Activated naive CD8-positive, alpha-beta T cell treated with anti-CD3 and anti-CD28 coated beads for 36 hours (primary cell): Measurements from ENCODE around the gene ABCC4. TPM values are rescaled to one million over a fixed set of nuclear protein-coding genes. Genes with fewer than 3 reads are reported as not detected.

Experiments
- DNase-seq: peaks from one replicate; pipeline ENCODE4 v3.0.0; 2021
- H3K27ac Mint-ChIP-seq: one replicate; pipeline ENCODE4 v1.8.0; 2022; ENCODE audit warnings: mild to moderate bottlenecking, moderate library complexity, mixed read lengths
- H3K27me3 Mint-ChIP-seq: one replicate; pipeline ENCODE4 v1.8.0; 2022; ENCODE audit warnings: mild to moderate bottlenecking, mixed read lengths
- H3K36me3 Mint-ChIP-seq: one replicate; pipeline ENCODE4 v1.8.0; 2021; ENCODE audit warnings: mild to moderate bottlenecking, mixed read lengths
- H3K4me1 Mint-ChIP-seq: one replicate; pipeline ENCODE4 v1.8.0; 2021; ENCODE audit warnings: mixed read lengths
- H3K4me3 Mint-ChIP-seq: one replicate; pipeline ENCODE4 v1.8.0; 2022; ENCODE audit warnings: mild to moderate bottlenecking, moderate library complexity, mixed read lengths
- H3K9me3 Mint-ChIP-seq: one replicate; pipeline ENCODE4 v1.8.0; 2022; ENCODE audit warnings: mixed read lengths
- total RNA-seq, 2 experiments: library from RNA; stranded (reverse); gene quantifications; one replicate each; pipeline ENCODE4 v1.2.3, GENCODE V29; 2021

Gene ABCC4
- total RNA-seq, 2 experiments from 2014 or later: 11.4 to 11.6 TPM

GRCh38 chr13:95137096-95137495 is 164.2 kb downstream of the ABCC4 start:
- H3K27me3 Mint-ChIP-seq: no peaks in the 10 kb centered on the region
- no peaks in the 10 kb centered on the region for H3K9me3 Mint-ChIP-seq
- no peak overlapping the region for H3K4me3 Mint-ChIP-seq
- H3K36me3 Mint-ChIP-seq: peaks cover 33% of the 10 kb centered on the region
- H3K4me1 Mint-ChIP-seq: no peaks in the 10 kb centered on the region
- H3K27ac Mint-ChIP-seq: no peak overlapping the region
- DNase-seq: no peak

DNA sequence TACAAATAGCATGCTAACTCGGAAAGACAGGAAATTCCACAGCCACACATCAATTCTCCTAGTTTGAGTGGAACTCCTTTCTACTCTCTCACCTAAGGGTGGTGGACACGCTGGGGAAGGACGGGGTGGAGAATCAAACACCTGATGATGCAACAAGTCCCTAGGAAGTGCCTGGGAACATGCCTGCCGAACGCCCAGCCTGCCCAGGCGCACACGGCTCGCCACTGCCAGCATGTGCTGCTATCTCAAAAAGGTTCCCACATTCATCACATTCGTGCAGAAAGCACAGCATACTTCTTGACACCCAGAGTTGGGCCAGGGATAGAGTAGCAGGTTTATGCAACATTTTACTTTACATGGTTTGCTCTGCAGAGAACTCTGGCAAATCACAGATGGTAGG is 164.6 kb downstream of the ABCC4 start:
- Mint-ChIP-seq H3K27ac (no peak overlapping the region), H3K9me3 (no peaks in the 10 kb centered on the region), H3K36me3 (peaks cover 28% of the 10 kb centered on the region), H3K4me1 (no peaks in the 10 kb centered on the region), H3K4me3 (no peak overlapping the region), H3K27me3 (no peaks in the 10 kb centered on the region)
- DNase-seq: no peak

GRCh38 chr13:95133498-95133897 is 167.8 kb downstream of the ABCC4 start:
- no peak for DNase-seq
- Mint-ChIP-seq H3K4me3 (no peak overlapping the region), H3K9me3 (no peaks in the 10 kb centered on the region), H3K4me1 (no peaks in the 10 kb centered on the region), H3K27ac (no peak overlapping the region), H3K36me3 (peaks cover 10% of the 10 kb centered on the region), H3K27me3 (no peaks in the 10 kb centered on the region)

GRCh38 chr13:95129004-95129403 is 172.2 kb downstream of the ABCC4 start:
- no peak overlapping the region for H3K4me3 Mint-ChIP-seq
- H3K36me3 Mint-ChIP-seq: peaks cover 17% of the 10 kb centered on the region
- no peaks in the 10 kb centered on the region for H3K27me3 Mint-ChIP-seq
- DNase-seq: no peak
- no peaks in the 10 kb centered on the region for H3K9me3 Mint-ChIP-seq
- no peaks in the 10 kb centered on the region for H3K4me1 Mint-ChIP-seq
- no peak overlapping the region for H3K27ac Mint-ChIP-seq

GRCh38 chr13:95128045-95128643 is 173.1 kb downstream of the ABCC4 start:
- no peak overlapping the region for H3K27ac Mint-ChIP-seq
- no peaks in the 10 kb centered on the region for H3K4me1 Mint-ChIP-seq
- no peak for DNase-seq
- no peak overlapping the region for H3K4me3 Mint-ChIP-seq
- no peaks in the 10 kb centered on the region for H3K27me3 Mint-ChIP-seq
- no peaks in the 10 kb centered on the region for H3K9me3 Mint-ChIP-seq
- peaks cover 25% of the 10 kb centered on the region for H3K36me3 Mint-ChIP-seq

- peaks cover 35% of the 10 kb centered on the region for H3K36me3 Mint-ChIP-seq
- no peak for DNase-seq
- no peaks in the 10 kb centered on the region for H3K9me3 Mint-ChIP-seq
- no peak overlapping the region for H3K27ac Mint-ChIP-seq
- no peaks in the 10 kb centered on the region for H3K27me3 Mint-ChIP-seq
- H3K4me1 Mint-ChIP-seq: no peaks in the 10 kb centered on the region
- no peak overlapping the region for H3K4me3 Mint-ChIP-seq
These were observed 176.3 kb downstream of the ABCC4 start for GRCh38 chr13:95124959-95125358.

GRCh38 chr13:95123726-95124125 is 177.5 kb downstream of the ABCC4 start:
- H3K27ac Mint-ChIP-seq: no peak overlapping the region
- DNase-seq: no peak
- H3K4me3 Mint-ChIP-seq: no peak overlapping the region
- H3K36me3 Mint-ChIP-seq: peaks cover 34% of the 10 kb centered on the region
- H3K27me3 Mint-ChIP-seq: no peaks in the 10 kb centered on the region
- no peaks in the 10 kb centered on the region for H3K9me3 Mint-ChIP-seq
- H3K4me1 Mint-ChIP-seq: peaks cover 2% of the 10 kb centered on the region

DNA sequence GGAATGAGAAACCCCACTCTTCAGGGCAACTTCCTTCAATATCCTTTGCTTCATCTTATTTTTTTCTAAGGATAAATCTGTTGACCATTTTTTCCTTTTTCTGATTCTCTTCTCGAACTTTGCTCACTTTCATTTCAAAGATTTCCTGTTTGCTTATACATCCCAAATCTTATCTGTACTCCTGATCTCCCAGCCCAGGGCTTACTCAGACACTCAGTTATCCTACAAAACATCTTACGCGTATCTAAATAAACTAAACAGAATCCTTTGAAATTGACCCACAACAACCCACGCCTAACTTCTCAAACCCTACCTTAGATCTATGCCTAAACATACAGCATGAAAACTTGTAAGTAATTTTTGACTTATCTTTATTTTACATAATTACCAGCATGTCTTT is 179.2 kb downstream of the ABCC4 start:
- Mint-ChIP-seq H3K27me3 (no peaks in the 10 kb centered on the region), H3K9me3 (no peaks in the 10 kb centered on the region), H3K4me3 (no peak overlapping the region), H3K4me1 (peaks cover 2% of the 10 kb centered on the region), H3K27ac (no peak overlapping the region), H3K36me3 (peaks cover 23% of the 10 kb centered on the region)
- no peak for DNase-seq

GRCh38 chr13:95121516-95121915 is 179.7 kb downstream of the ABCC4 start:
- Mint-ChIP-seq H3K27me3 (no peaks in the 10 kb centered on the region), H3K4me1 (peaks cover 2% of the 10 kb centered on the region), H3K36me3 (peaks cover 23% of the 10 kb centered on the region), H3K4me3 (no peak overlapping the region), H3K27ac (no peak overlapping the region), H3K9me3 (no peaks in the 10 kb centered on the region)
- DNase-seq: no peak

- Mint-ChIP-seq H3K4me1 (peaks cover 2% of the 10 kb centered on the region), H3K9me3 (no peaks in the 10 kb centered on the region), H3K36me3 (peaks cover 23% of the 10 kb centered on the region), H3K27me3 (no peaks in the 10 kb centered on the region), H3K27ac (no peak overlapping the region), H3K4me3 (no peak overlapping the region)
- no peak for DNase-seq
These were observed 180.6 kb downstream of the ABCC4 start for GRCh38 chr13:95120650-95121049.

DNA sequence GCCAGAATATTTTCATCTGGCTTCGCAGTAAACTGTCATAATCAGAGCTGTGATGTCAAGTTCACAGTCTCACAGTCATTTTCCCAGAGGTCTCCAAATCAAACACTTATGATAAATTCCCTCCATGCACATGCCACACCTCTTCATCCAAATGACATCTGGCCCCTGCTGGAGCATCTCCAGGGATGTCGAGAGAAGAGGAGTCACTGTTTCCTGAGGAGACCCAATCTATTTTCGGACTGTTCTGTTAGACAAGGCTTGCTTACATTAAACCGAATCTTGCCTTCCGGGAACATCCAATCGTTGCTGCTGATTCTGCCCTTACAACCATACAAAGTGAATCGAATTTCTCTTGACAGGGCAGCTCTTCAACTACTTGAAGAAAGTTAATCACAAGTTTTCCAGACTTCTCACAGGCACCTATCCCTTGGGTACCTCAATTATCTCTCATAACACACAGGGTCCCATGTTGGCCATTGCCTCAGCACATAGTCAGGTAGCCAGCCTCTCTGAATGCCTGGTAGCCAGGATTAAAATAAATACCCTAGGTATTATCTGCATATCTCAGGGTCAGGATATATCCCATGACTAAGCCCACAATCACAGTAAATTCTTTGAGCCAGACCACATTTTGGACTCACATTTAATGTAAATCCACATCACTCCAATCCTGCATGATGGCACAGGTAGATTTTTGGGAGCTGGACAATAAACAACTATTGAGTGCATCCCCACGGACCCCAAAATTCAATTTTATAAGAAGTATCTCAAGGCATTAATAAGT is 182.5 kb downstream of the ABCC4 start:
- Mint-ChIP-seq H3K36me3 (peaks cover 22% of the 10 kb centered on the region), H3K27me3 (no peaks in the 10 kb centered on the region), H3K27ac (no peak overlapping the region), H3K4me3 (no peak overlapping the region), H3K9me3 (no peaks in the 10 kb centered on the region), H3K4me1 (peaks cover 2% of the 10 kb centered on the region)
- no peak for DNase-seq

GRCh38 chr13:95117092-95117491 is 184.2 kb downstream of the ABCC4 start:
- H3K9me3 Mint-ChIP-seq: no peaks in the 10 kb centered on the region
- no peaks in the 10 kb centered on the region for H3K27me3 Mint-ChIP-seq
- DNase-seq: no peak
- peaks cover 12% of the 10 kb centered on the region for H3K36me3 Mint-ChIP-seq
- no peak overlapping the region for H3K27ac Mint-ChIP-seq
- H3K4me1 Mint-ChIP-seq: peaks cover 2% of the 10 kb centered on the region
- no peak overlapping the region for H3K4me3 Mint-ChIP-seq

- Mint-ChIP-seq H3K9me3 (no peaks in the 10 kb centered on the region), H3K36me3 (peaks cover 6% of the 10 kb centered on the region), H3K27ac (no peak overlapping the region), H3K4me1 (peaks cover 2% of the 10 kb centered on the region), H3K27me3 (no peaks in the 10 kb centered on the region), H3K4me3 (no peak overlapping the region)
- no peak for DNase-seq
These were observed 185.7 kb downstream of the ABCC4 start for GRCh38 chr13:95115525-95115924.

DNA sequence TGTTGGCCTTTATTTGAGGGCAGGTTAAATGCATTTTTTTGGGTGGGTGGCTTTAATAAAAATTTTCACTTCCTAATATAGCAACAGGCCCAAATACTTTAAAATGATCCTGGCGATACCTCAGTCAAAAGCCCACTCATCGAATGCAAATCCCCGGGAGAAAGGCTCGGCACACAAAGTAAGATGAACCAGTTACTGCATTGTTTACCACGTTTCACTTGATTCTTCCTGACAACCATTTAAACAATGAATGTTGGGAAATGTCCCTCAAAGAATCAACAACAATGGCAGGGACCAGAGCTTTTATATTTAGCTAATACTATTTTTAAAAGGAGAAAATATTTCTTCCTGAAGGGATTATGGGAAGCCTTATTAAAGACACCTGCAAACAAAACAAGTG is 187.7 kb downstream of the ABCC4 start:
- H3K27me3 Mint-ChIP-seq: no peaks in the 10 kb centered on the region
- no peaks in the 10 kb centered on the region for H3K4me1 Mint-ChIP-seq
- H3K4me3 Mint-ChIP-seq: no peak overlapping the region
- DNase-seq: no peak
- H3K36me3 Mint-ChIP-seq: peaks cover 18% of the 10 kb centered on the region
- peaks cover 3% of the 10 kb centered on the region for H3K9me3 Mint-ChIP-seq
- H3K27ac Mint-ChIP-seq: no peak overlapping the region

- Mint-ChIP-seq H3K27ac (no peak overlapping the region), H3K36me3 (peaks cover 19% of the 10 kb centered on the region), H3K27me3 (no peaks in the 10 kb centered on the region), H3K4me1 (no peaks in the 10 kb centered on the region), H3K4me3 (no peak overlapping the region), H3K9me3 (peaks cover 3% of the 10 kb centered on the region)
- DNase-seq: no peak
These were observed 188.4 kb downstream of the ABCC4 start for GRCh38 chr13:95112883-95113282.

GRCh38 chr13:95111608-95112007 is 189.6 kb downstream of the ABCC4 start:
- peaks cover 3% of the 10 kb centered on the region for H3K9me3 Mint-ChIP-seq
- H3K27me3 Mint-ChIP-seq: no peaks in the 10 kb centered on the region
- H3K27ac Mint-ChIP-seq: no peak overlapping the region
- no peaks in the 10 kb centered on the region for H3K4me1 Mint-ChIP-seq
- DNase-seq: no peak
- H3K36me3 Mint-ChIP-seq: peaks cover 28% of the 10 kb centered on the region
- H3K4me3 Mint-ChIP-seq: no peak overlapping the region
